K562 (cell line): ENCODE data around the gene MYCBPAP. TPM values are rescaled to one million over a fixed set of nuclear protein-coding genes. Genes with fewer than 3 reads are reported as not detected.

Experiments
- ASH1L ChIP-seq: fragments of 450-650 bp; IDR thresholded peaks from 2 replicates; pipeline ENCODE4 v1.6.1; 2018; ENCODE audit warnings: borderline replicate concordance, mild to moderate bottlenecking, low read depth; ENCODE audit not compliant: partially characterized antibody
- HNRNPH1 ChIP-seq: fragments of 200-400 bp; formaldehyde crosslinking; optimal IDR thresholded peaks from 2 replicates; pipeline ENCODE3; 2017; ENCODE audit warnings: low read depth, mild to moderate bottlenecking, low read length, moderate library complexity
- KLF13 ChIP-seq: fragments of 450-650 bp; IDR thresholded peaks from 2 replicates; pipeline ENCODE4 v1.6.1; 2016; ENCODE audit warnings: missing genetic modification characterization, low read depth, mild to moderate bottlenecking, missing compliant biosample characterization, moderate library complexity, borderline replicate concordance
- NEUROD1 ChIP-seq: fragments of 150-350 bp; IDR thresholded peaks from 2 replicates; pipeline ENCODE4 v1.6.1; 2014; ENCODE audit warnings: borderline replicate concordance, low read length, low read depth; ENCODE audit not compliant: partially characterized antibody
- NFYB ChIP-seq: IDR thresholded peaks from 2 replicates; pipeline ENCODE4 v1.6.1; 2011; ENCODE audit warnings: mild to moderate bottlenecking, moderate library complexity; ENCODE audit not compliant: insufficient read length; ENCODE audit errors: extremely low read depth
- RBM15 ChIP-seq: fragments of 200-400 bp; formaldehyde crosslinking; IDR thresholded peaks from 2 replicates; pipeline ENCODE4 v1.6.1; 2018; ENCODE audit warnings: mild to moderate bottlenecking, low read length, moderate library complexity; ENCODE audit not compliant: insufficient read depth
- SNRNP70 ChIP-seq: fragments of 200-400 bp; formaldehyde crosslinking; optimal IDR thresholded peaks from 2 replicates; pipeline ENCODE3; 2017; ENCODE audit warnings: low read depth, low read length
- ZBED1 ChIP-seq: IDR thresholded peaks from 2 replicates; pipeline ENCODE4 v1.6.1; 2014
- polyA plus RNA-seq, 8 experiments: library from polyadenylated mRNA; depleted of rRNA in 4 of 8; stranded (reverse) in 5 of 8; unstranded in 3 of 8; fragments of >200 nt; fragmentation: Nextera tagmentation in 2 of 8; fragmentation: Illumina TruSeq in 1 of 8; extraction: Ambion mirVana in 2 of 8; extraction: Trizol in 1 of 8; gene quantifications; 2 replicates each; pipeline versions ENCODE4 v1.2.1 to v1.2.3, GENCODE V29; 2011 to 2014; ENCODE audit warnings: inconsistent platforms in 1 of 8, missing spikeins in 1 of 8
- total RNA-seq, 7 experiments: library from RNA; depleted of rRNA in 6 of 7; stranded (reverse); fragments of >200 nt in 6 of 7; fragmentation: Illumina TruSeq in 2 of 7; extraction: Trizol in 2 of 7; gene quantifications; 2 replicates each; pipeline versions ENCODE4 v1.2.1 to v1.2.3, GENCODE V29; 2011 to 2021; ENCODE audit warnings: low replicate concordance in 1 of 7
- TF ChIP-seq, protein P1 (sequence below): fragments of 450-650 bp; IDR thresholded peaks from 2 replicates; pipeline ENCODE4 v1.6.1; 2016; ENCODE audit warnings: mild to moderate bottlenecking, moderate library complexity
- TF ChIP-seq, protein P2 (sequence below): sonication (generic); formaldehyde crosslinking; IDR thresholded peaks from 2 replicates; pipeline ENCODE4 v1.8.1; 2022; ENCODE audit warnings: missing genetic modification reagents
- TF ChIP-seq, protein P3 (sequence below), 2 experiments: fragments of 450-650 bp in 1 of 2; sonication (generic) in 1 of 2; formaldehyde crosslinking; conservative IDR thresholded peaks; 2 replicates each; pipeline versions ENCODE4 v1.4.0 to v1.8.1; 2020 to 2022; ENCODE audit warnings: mild to moderate bottlenecking in 1 of 2, missing genetic modification reagents in 1 of 2
- TF ChIP-seq, protein P4 (sequence below): fragments of 250-450 bp; sonication (Bioruptor Pico); IDR thresholded peaks from 2 replicates; pipeline ENCODE4 v1.5.0; 2020; ENCODE audit warnings: mild to moderate bottlenecking

MYCBPAP gene
- total and polyA plus RNA-seq, 9 of the 15 experiments (the other 6 are each of a cell fraction or from before 2014, with no cell fraction given), result not detected

DNA sequence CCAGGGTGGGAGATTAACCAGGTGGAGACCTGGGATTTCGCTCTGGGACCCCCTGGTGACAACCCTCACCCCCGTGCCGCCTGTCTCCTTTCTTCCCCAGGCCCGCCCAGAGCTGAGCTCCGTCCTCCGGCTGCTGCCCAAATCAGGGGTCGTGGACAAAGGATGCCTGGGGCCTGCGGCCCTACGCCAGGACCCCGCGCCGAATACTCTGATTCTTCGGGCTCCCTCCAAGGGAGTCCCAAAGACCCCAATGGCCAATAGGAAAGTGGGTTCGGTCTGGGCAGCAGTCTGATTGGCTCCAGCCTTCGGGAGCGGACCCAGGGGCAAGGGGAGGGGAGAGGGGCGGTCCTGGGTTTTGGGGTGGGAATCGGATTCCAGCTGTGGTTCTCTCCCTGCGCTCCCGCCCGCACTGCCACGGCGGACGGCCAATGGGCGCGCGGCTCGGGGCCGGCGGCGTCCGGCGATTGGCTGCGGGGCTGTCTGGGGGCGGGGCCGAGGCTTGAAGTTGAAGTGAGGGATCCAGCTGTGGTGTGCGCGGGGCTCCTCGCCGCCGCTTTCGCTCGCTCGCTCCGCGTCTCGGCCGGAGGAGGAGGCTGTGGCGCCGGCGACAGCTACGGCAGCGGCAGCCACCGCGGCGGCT is 52.1 kb downstream of the MYCBPAP start, which contains the start of gene CACNA1G (continued):
- TF ChIP-seq, protein P1, sequence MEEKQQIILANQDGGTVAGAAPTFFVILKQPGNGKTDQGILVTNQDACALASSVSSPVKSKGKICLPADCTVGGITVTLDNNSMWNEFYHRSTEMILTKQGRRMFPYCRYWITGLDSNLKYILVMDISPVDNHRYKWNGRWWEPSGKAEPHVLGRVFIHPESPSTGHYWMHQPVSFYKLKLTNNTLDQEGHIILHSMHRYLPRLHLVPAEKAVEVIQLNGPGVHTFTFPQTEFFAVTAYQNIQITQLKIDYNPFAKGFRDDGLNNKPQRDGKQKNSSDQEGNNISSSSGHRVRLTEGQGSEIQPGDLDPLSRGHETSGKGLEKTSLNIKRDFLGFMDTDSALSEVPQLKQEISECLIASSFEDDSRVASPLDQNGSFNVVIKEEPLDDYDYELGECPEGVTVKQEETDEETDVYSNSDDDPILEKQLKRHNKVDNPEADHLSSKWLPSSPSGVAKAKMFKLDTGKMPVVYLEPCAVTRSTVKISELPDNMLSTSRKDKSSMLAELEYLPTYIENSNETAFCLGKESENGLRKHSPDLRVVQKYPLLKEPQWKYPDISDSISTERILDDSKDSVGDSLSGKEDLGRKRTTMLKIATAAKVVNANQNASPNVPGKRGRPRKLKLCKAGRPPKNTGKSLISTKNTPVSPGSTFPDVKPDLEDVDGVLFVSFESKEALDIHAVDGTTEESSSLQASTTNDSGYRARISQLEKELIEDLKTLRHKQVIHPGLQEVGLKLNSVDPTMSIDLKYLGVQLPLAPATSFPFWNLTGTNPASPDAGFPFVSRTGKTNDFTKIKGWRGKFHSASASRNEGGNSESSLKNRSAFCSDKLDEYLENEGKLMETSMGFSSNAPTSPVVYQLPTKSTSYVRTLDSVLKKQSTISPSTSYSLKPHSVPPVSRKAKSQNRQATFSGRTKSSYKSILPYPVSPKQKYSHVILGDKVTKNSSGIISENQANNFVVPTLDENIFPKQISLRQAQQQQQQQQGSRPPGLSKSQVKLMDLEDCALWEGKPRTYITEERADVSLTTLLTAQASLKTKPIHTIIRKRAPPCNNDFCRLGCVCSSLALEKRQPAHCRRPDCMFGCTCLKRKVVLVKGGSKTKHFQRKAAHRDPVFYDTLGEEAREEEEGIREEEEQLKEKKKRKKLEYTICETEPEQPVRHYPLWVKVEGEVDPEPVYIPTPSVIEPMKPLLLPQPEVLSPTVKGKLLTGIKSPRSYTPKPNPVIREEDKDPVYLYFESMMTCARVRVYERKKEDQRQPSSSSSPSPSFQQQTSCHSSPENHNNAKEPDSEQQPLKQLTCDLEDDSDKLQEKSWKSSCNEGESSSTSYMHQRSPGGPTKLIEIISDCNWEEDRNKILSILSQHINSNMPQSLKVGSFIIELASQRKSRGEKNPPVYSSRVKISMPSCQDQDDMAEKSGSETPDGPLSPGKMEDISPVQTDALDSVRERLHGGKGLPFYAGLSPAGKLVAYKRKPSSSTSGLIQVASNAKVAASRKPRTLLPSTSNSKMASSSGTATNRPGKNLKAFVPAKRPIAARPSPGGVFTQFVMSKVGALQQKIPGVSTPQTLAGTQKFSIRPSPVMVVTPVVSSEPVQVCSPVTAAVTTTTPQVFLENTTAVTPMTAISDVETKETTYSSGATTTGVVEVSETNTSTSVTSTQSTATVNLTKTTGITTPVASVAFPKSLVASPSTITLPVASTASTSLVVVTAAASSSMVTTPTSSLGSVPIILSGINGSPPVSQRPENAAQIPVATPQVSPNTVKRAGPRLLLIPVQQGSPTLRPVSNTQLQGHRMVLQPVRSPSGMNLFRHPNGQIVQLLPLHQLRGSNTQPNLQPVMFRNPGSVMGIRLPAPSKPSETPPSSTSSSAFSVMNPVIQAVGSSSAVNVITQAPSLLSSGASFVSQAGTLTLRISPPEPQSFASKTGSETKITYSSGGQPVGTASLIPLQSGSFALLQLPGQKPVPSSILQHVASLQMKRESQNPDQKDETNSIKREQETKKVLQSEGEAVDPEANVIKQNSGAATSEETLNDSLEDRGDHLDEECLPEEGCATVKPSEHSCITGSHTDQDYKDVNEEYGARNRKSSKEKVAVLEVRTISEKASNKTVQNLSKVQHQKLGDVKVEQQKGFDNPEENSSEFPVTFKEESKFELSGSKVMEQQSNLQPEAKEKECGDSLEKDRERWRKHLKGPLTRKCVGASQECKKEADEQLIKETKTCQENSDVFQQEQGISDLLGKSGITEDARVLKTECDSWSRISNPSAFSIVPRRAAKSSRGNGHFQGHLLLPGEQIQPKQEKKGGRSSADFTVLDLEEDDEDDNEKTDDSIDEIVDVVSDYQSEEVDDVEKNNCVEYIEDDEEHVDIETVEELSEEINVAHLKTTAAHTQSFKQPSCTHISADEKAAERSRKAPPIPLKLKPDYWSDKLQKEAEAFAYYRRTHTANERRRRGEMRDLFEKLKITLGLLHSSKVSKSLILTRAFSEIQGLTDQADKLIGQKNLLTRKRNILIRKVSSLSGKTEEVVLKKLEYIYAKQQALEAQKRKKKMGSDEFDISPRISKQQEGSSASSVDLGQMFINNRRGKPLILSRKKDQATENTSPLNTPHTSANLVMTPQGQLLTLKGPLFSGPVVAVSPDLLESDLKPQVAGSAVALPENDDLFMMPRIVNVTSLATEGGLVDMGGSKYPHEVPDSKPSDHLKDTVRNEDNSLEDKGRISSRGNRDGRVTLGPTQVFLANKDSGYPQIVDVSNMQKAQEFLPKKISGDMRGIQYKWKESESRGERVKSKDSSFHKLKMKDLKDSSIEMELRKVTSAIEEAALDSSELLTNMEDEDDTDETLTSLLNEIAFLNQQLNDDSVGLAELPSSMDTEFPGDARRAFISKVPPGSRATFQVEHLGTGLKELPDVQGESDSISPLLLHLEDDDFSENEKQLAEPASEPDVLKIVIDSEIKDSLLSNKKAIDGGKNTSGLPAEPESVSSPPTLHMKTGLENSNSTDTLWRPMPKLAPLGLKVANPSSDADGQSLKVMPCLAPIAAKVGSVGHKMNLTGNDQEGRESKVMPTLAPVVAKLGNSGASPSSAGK, result no peak
- TF ChIP-seq, protein P2, sequence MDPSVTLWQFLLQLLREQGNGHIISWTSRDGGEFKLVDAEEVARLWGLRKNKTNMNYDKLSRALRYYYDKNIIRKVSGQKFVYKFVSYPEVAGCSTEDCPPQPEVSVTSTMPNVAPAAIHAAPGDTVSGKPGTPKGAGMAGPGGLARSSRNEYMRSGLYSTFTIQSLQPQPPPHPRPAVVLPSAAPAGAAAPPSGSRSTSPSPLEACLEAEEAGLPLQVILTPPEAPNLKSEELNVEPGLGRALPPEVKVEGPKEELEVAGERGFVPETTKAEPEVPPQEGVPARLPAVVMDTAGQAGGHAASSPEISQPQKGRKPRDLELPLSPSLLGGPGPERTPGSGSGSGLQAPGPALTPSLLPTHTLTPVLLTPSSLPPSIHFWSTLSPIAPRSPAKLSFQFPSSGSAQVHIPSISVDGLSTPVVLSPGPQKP (CRISPR knock-in tag), result no peak
- TF ChIP-seq, protein P3, sequence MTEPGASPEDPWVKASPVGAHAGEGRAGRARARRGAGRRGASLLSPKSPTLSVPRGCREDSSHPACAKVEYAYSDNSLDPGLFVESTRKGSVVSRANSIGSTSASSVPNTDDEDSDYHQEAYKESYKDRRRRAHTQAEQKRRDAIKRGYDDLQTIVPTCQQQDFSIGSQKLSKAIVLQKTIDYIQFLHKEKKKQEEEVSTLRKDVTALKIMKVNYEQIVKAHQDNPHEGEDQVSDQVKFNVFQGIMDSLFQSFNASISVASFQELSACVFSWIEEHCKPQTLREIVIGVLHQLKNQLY (CRISPR knock-in tag; conservative IDR thresholded peaks at IDR 0.05), result no peak
- TF ChIP-seq ZBED1 (no peak), SNRNP70 (no peak), NEUROD1 (peak; percentile 76), ASH1L (peak; percentile 61), KLF13 (tag) (no peak), NFYB (peak; percentile 78), HNRNPH1 (no peak), RBM15 (no peak)
- TF ChIP-seq, protein P4, sequence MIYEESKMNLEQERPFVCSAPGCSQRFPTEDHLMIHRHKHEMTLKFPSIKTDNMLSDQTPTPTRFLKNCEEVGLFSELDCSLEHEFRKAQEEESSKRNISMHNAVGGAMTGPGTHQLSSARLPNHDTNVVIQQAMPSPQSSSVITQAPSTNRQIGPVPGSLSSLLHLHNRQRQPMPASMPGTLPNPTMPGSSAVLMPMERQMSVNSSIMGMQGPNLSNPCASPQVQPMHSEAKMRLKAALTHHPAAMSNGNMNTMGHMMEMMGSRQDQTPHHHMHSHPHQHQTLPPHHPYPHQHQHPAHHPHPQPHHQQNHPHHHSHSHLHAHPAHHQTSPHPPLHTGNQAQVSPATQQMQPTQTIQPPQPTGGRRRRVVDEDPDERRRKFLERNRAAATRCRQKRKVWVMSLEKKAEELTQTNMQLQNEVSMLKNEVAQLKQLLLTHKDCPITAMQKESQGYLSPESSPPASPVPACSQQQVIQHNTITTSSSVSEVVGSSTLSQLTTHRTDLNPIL (CRISPR knock-in tag), result no peak
